Activated CD4-positive, alpha-beta T cell treated with anti-CD3 and anti-CD28 coated beads for 1 hour (primary cell): ENCODE results near the gene KIF21B.

Experiments
- DNase-seq: peaks from one replicate; pipeline ENCODE4 v3.0.0-alpha.2; 2020

The KIF21B gene

DNA sequence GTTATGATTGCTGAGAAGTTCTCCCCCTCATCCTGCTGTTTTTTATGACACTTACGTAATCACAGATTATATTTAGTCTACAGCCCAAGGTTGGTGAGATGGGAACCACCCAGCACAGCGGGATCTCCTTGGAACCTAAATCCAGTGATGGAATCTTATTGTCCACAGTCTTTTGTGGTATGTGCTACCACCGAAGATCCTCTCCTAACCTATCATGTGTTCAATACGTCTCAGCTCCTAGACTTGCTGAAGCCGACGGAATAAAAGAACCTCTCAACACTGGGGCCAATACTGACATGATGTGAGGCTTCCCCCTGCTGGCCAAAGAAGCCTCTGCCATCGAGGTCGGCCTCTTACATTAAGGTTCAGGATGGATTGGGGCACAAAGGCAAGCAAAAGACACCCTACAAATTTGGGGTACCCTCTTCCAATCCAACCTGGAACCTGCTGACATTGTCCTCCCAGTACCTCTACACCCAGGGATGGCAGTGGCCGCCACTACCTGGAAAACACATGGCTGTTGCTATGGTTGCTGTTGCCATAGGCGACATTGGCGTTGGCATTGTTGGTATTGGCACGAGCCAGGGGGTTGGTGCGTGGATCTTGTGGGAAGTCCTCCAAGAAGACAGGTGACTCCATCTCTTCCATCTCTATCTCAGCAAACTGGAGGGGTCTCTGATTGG, 19.4 kb upstream of the KIF21B start:
- DNase-seq: peak; percentile 58

DNA sequence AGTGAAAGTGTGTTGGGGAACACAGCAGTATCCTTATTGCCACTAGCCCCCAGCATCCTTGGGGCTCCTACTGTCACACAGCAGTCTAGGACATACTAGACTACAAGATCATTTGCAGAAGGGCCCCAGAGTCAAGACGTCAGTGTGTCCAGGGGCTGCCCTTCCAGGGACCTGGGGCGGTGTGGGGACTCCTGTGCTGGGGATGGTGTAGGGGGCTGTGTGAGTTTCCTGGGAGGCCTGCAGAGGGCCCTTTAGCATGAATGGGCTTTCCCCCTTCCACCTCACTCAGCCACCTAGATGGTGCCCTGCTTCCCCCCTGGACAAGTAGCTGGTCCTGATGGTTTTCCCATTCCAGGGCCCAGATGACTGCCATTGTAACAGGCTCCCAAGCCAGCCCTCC, 17.5 kb upstream of the KIF21B start:
- DNase-seq: no peak

- no peak for DNase-seq
These were observed 16.4 kb upstream of the KIF21B start for GRCh38 chr1:201039876-201040275.

DNA sequence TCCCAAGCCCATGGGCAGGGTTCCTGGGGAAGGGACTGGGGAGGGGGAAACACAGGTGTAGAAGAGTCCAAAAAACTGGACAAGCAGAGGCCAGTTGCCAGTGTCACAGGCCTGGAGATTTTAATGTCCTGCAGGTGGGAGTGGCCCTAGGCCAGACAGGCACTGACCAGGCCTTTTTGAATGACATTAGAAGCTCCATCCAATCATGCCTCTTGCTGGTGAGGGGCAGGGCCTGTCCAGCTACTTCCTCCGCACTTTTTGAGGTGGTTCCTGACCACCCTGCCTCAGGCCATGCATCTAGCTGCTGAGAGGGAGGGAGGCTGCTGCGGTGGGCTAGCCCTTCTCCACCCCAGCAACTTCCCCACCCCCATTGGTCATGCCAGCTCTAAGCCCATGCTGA, 15.9 kb upstream of the KIF21B start:
- DNase-seq: no peak

- DNase-seq: no peak
These were observed 14.8 kb upstream of the KIF21B start for GRCh38 chr1:201038186-201038876.

GRCh38 chr1:201036188-201036842, 12.8 kb upstream of the KIF21B start:
- no peak for DNase-seq

DNA sequence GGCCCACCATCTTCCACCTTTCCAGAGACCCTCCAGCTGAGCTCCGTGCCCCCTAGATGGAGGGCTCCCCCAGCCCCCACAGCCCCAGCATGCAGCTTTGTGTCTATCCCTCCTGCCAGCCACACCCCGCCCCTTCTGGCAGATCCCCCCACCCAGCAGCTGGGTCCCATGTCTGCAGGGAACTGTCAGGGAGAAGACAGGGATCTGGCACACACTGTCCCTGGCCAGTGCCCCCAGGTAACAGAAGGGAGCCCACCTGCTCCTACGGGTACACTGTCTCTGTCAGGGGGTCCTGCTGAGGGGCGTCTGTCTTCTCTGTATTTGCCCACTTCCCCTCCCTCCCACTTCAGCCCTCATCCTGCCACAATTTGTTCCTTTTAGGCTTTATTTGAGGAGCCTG, 11.2 kb upstream of the KIF21B start:
- DNase-seq: no peak

GRCh38 chr1:201032408-201032807, 8.9 kb upstream of the KIF21B start:
- DNase-seq: no peak

DNA sequence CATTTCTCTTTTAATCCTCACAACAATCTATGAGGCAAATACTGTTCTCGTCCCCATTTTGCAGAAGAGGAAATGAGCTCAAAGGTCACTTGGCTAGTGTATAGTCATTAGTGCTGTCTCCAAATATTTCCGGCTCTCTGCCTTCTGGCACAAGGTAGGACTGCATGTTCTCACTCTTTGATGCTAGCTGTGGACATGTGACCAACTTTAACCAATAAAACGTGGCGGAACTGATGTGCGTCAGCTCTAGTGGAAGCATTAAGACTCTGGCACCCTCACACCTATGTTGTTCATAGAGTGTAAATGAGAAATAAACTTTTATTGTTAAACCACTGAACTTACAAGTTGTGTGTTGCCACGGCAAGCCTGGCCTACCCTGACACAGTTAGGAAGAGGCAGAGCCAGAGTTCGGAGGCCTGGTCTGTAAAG, 5.0 kb upstream of the KIF21B start:
- DNase-seq: no peak

- no peak for DNase-seq
These were observed 3.3 kb upstream of the KIF21B start for GRCh38 chr1:201026836-201027235.

GRCh38 chr1:201026234-201026633, 2.7 kb upstream of the KIF21B start:
- no peak for DNase-seq

DNA sequence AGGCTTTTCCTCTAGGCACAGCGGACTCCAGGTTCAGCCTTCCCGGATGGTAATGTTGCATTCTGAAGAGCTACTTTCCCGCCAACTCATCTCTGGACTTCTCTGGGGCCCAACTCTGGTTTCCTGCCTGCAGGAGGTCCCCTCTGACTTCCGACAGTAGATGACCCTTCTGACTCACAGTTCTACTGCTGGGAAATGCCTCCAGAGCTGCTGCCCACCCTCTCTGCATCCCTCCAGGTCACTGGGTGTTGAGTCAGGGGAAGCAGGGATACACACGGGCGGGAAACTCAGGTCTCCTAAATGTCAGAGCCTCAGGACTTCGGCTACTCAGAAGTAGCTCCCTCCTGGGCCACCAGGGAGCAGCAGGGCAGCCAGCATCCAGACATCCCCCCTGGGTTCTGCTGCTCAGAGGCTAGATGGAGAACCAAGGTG, 2.1 kb upstream of the KIF21B start:
- no peak for DNase-seq

GRCh38 chr1:201024625-201024998, 1.1 kb upstream of the KIF21B start:
- no peak for DNase-seq

DNA sequence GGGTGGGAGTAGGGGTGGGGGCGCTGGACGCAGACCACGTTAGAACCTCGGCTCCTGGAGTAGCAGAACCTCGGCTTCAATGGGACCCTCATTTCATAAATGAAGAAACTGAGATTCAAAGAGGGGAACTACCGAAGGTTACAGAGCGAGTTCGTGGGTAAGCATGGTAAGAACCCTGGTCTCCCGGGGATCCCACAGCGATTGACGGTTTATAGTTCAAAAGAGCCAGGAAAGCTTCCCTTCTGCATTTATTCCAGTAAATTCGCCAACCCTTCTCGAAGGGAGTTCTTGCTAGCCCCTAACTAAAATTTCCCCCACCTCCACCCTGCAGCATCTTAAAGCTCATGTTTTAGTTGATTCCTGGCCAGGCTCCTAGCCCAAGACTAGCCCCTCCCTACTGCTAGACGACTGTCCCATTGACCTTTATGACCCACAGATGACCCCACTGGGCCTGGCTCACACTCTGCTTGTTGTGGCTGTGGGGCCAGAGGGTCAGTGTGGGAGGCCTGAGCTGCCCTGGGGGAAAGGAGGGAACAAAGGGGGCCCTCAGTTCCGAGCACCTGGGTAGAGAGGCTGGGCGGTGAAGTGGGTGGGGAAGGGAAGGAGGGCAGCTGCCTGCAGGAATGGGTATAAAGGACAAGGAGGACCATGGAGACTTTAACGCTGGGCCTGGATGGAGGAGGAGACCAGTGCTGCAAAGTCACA, 558 bp upstream of the KIF21B start:
- no peak for DNase-seq

DNA sequence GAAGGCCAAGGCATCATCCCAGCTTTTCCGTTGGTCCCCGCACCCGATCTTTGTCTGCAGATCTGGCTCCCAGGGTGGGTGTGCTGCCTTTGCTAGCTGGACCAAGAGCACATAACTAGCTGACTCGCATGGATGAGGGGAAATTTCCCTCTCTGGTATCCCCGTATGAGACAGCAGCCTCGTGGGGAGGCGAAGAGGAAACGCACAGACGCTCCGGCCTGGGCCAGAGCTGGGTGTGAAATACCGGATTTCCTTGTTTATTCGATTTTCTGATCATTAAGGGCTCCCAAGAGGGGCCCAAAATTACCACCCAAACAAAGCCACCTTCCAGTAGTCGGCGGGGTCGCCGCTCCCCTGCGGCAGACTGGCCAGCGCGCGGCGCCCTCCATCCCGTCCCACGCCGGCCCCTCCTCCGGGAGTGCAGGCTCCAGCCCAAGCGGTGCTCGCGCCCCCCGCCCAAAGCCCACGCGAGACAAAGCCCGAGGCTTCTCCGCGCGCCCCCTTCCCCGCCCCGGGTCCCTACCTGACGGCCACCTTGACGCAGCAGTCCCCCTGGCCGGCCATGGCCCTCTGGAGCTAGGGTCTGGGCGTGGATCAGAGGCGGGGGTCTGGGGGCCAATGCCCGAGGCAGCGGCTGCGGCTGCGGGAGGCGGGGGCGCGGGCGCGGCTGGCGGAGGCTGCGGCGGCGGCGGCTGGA, 546 bp downstream of the KIF21B start:
- no peak for DNase-seq

DNA sequence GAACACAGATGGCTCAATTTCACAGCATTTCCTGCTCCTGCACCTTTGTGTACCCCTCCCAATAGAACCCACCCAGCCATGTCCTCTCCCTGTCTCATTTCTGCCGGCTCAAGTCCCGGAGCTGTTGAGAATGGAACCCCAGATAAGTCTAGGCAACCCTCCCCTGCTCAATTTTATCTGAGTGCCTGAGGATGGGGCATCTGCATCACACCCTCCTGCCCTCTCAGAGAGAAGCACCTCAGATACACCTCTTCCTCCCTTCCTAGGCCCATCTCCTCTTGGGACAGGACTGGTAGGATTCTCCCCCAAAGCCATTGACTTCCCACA, 1.1 kb downstream of the KIF21B start:
- DNase-seq: no peak

DNA sequence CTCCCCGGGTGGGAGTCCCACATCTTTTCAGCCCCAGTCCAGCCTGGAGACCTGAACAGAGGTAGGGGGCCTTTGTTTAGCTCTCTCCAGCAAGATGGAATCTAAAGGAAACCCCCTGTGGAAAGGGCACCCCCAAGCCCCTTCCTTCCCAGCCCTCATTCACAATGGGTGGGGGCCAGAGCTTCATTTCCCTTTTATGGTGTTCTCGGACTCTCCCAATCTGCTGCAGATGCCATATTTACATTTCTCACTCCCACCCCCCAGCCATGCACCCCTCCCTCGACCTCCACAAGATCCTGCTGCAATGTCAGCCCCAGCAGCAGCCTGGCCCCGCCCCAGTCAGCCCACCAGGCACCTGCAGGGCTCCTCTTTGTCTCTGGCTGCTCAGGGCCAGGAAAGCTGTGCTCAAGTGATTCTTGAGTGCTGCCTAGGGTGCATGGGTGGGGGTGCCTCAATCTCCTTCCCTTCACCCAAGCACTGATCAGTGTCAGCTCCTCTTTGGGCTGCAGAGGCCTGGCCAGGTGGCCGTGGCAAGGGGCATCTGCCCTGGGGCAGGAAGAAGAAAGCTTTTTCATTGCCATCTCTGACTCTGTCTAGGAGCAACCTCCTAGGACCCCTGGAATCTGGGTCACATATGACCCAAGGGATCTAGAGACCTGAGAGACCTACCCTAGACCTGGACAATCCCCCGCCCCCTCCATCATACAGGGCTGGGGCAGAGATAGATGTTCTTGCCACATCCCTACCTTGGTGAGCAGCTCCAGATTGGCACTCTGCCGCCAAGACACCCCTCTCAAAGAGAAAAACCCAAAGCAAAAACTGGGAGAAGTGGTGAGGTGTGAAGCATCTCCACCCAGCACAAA, 1.7 kb downstream of the KIF21B start:
- no peak for DNase-seq

- no peak for DNase-seq
These were observed 2.5 kb downstream of the KIF21B start for GRCh38 chr1:201020721-201021629.

DNA sequence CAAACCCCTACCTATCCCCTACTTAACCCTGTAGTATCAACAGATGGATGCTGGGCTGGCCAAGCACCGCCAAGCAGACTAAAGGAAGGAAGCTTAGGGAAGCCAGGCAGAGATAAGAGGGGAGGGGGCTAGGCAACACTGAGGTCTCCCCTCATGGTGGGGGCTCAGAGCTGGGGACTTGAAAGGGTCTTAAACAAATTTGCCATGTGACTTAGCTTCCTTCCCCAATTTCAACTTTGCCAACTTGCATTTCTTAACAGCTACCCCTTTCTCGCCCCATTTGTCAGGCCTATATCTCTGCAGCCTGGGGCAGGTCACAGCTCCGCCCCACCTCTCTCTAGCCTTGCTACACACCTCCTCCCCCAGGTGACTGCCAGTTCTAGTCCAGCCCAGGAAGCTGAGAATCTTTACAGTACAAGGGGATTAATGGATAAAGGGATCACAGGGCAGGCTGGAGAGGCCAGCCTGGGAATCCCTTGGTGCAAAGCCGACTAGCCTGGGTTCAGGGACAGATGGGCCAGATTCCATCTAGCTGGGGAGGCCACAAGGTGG, 3.4 kb downstream of the KIF21B start:
- DNase-seq: no peak

DNA sequence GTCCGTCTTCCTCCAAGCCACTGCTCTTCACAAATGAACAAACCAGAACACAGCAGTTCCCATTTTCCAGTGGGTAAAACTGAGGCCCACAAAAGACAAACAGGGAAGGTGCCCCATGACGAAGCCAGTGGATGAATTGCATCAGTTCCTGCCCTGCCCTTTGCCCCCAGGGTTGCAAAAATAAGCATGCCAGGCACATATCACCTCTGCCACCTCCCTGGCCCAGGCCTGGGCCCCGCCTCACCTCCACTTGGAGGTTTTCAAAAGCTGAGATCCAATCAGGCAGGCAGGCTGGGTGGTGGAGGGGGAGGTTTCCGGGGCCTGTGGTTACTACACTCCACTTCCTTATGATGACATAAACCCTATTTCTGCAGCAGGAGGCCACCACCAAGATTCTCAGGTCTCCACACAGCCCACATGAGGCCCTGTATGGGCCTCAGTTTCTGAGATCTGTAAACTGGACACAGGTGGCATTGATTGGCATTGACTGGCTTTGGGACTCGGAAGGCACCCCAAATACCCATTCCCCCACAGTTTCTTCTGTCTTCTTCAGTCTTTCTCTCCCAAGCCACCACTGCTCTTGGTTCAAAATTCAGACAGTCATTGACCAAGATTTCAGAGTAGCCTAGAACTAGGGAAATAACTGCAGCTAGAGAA, 4.1 kb downstream of the KIF21B start:
- peak; percentile 81 for DNase-seq
